Liver (tissue), 9 donors: ENCODE results near the gene NEK10. TPM values are rescaled to one million over a fixed set of nuclear protein-coding genes. Genes with fewer than 3 reads are reported as not detected.

Source experiments
- DNase-seq: peaks from one replicate; pipeline ENCODE4 v3.0.0-alpha.2; 2017; ENCODE audit warnings: low spot score
- H3K27ac ChIP-seq, 2 donors: one replicate each; pipeline ENCODE4 v1.7.0; 2013; ENCODE audit warnings: inconsistent platforms in 2 of 2, low read length in 2 of 2, control low read depth in 1 of 2, low read depth in 1 of 2, mild to moderate bottlenecking in 1 of 2
- H3K27me3 ChIP-seq, 4 donors: one replicate each; pipeline versions ENCODE4 v1.6.1 to v1.7.0; 2013; ENCODE audit warnings: low read length in 3 of 4, inconsistent platforms in 1 of 4, mild to moderate bottlenecking in 1 of 4, moderate library complexity in 1 of 4; ENCODE audit not compliant: control insufficient read depth in 4 of 4, insufficient read depth in 4 of 4
- H3K36me3 ChIP-seq, 4 donors: one replicate each; pipeline versions ENCODE4 v1.6.1 to v1.7.0; 2013; ENCODE audit warnings: low read length in 3 of 4, mild to moderate bottlenecking in 3 of 4, low read depth in 1 of 4, moderate library complexity in 1 of 4; ENCODE audit not compliant: control insufficient read depth in 4 of 4, insufficient read depth in 3 of 4
- H3K4me1 ChIP-seq, 4 donors: one replicate each; pipeline versions ENCODE4 v1.6.1 to v1.7.0; 2013; ENCODE audit warnings: low read length in 3 of 4, mild to moderate bottlenecking in 3 of 4, moderate library complexity in 1 of 4; ENCODE audit not compliant: control insufficient read depth in 4 of 4, insufficient read depth in 4 of 4
- H3K4me3 ChIP-seq, 3 donors: one replicate each; pipeline versions ENCODE4 v1.6.1 to v1.7.0; 2013; ENCODE audit warnings: low read length in 3 of 3, control low read depth in 1 of 3, low read depth in 1 of 3, mild to moderate bottlenecking in 1 of 3
- H3K9ac ChIP-seq, 2 donors: one replicate each; pipeline ENCODE4 v1.7.0; 2013; ENCODE audit warnings: low read length in 2 of 2, mild to moderate bottlenecking in 2 of 2, moderate library complexity in 2 of 2, control low read depth in 1 of 2, low read depth in 1 of 2
- H3K9me3 ChIP-seq, 4 donors: one replicate each; pipeline versions ENCODE4 v1.6.1 to v1.7.0; 2013; ENCODE audit warnings: low read length in 3 of 4; ENCODE audit not compliant: control insufficient read depth in 4 of 4
- ATF3 ChIP-seq: IDR thresholded peaks from 2 replicates; pipeline ENCODE4 v1.6.1; 2016; ENCODE audit warnings: antibody characterized with exemption
- HNF4A ChIP-seq, 2 donors: conservative IDR thresholded peaks; 2 replicates each; pipeline ENCODE4 v1.6.1; 2016; ENCODE audit warnings: antibody characterized with exemption in 2 of 2, mild to moderate bottlenecking in 2 of 2
- NR2F2 ChIP-seq: IDR thresholded peaks from 2 replicates; pipeline ENCODE4 v1.6.1; 2016; ENCODE audit warnings: antibody characterized with exemption
- WGBS: extraction: QIAGEN DNeasy Blood & Tissue Kit; methylation state at CpG from one replicate; pipeline ENCODE4 v1.1.7; 2013; 5-methylcytosine and 5-hydroxymethylcytosine counted together
- polyA plus RNA-seq, 2 donors: library from polyadenylated mRNA; stranded (reverse) in 1 of 2; unstranded in 1 of 2; fragments of 200-250 nt in 1 of 2; fragments of >200 nt in 1 of 2; fragmentation: Nextera tagmentation in 1 of 2; extraction: Ambion mirVana in 1 of 2; gene quantifications; one replicate each; pipeline versions ENCODE4 v1.2.1 to v1.2.3, GENCODE V29; 2013 to 2015
- total RNA-seq, 2 donors: library from RNA; depleted of rRNA; stranded (reverse); fragments of >200 nt; gene quantifications; one replicate each; pipeline ENCODE4 v1.2.3, GENCODE V29; 2014
- TF ChIP-seq, protein P1 (sequence below): IDR thresholded peaks from 2 replicates; pipeline ENCODE4 v1.6.1; 2016; ENCODE audit warnings: antibody characterized with exemption, mild to moderate bottlenecking
- donor health status: healthy.
- donor health status: healthy.
- donor health status: healthy.
- donor health status: healthy.
- donor health status: healthy.

Gene NEK10
- total and polyA plus RNA-seq, 4 donors, result 0.23 to 2.1 (median 0.70) TPM; not detected in 1

DNA sequence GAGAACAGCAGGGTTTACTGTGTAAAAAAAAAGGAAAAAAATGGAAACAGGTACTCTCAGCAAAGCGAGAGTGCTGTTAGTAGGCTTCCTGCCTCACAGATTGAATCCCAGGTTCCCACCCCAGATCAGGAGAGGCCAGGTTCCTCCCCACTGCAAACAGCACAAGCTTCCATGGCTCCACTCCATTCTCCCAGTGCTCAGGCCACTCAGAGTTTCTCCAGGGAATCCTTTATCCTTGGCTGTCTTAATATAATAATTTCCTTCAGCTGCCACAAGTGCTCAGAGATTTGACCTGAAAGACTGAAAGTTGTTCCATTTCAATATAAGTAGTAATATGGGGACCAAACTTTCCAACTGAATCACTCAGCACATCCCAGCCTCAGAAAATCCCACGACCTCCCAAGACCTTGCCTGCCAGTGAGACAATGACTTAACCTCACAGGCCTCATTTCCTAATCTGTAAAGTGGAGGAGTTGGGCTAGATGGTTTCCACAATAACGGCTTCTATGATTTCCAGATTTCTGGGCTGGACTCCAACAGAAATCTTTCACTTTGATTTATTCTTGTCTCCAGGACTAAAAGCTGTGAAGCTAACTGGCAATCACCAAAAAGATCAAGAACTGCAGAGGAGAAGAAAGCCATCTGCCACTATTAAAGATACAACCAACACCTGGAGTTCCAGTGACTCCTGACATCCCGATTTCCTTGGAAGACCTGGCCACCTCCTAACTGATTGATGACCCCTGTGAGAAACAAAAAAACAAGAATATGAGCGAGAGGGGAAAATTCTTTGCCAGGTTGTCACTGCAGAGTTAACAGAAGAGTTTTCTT, 289.5 kb downstream of the NEK10 start (continued):
- TF ChIP-seq, protein P1, sequence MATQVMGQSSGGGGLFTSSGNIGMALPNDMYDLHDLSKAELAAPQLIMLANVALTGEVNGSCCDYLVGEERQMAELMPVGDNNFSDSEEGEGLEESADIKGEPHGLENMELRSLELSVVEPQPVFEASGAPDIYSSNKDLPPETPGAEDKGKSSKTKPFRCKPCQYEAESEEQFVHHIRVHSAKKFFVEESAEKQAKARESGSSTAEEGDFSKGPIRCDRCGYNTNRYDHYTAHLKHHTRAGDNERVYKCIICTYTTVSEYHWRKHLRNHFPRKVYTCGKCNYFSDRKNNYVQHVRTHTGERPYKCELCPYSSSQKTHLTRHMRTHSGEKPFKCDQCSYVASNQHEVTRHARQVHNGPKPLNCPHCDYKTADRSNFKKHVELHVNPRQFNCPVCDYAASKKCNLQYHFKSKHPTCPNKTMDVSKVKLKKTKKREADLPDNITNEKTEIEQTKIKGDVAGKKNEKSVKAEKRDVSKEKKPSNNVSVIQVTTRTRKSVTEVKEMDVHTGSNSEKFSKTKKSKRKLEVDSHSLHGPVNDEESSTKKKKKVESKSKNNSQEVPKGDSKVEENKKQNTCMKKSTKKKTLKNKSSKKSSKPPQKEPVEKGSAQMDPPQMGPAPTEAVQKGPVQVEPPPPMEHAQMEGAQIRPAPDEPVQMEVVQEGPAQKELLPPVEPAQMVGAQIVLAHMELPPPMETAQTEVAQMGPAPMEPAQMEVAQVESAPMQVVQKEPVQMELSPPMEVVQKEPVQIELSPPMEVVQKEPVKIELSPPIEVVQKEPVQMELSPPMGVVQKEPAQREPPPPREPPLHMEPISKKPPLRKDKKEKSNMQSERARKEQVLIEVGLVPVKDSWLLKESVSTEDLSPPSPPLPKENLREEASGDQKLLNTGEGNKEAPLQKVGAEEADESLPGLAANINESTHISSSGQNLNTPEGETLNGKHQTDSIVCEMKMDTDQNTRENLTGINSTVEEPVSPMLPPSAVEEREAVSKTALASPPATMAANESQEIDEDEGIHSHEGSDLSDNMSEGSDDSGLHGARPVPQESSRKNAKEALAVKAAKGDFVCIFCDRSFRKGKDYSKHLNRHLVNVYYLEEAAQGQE, result no peak

DNA sequence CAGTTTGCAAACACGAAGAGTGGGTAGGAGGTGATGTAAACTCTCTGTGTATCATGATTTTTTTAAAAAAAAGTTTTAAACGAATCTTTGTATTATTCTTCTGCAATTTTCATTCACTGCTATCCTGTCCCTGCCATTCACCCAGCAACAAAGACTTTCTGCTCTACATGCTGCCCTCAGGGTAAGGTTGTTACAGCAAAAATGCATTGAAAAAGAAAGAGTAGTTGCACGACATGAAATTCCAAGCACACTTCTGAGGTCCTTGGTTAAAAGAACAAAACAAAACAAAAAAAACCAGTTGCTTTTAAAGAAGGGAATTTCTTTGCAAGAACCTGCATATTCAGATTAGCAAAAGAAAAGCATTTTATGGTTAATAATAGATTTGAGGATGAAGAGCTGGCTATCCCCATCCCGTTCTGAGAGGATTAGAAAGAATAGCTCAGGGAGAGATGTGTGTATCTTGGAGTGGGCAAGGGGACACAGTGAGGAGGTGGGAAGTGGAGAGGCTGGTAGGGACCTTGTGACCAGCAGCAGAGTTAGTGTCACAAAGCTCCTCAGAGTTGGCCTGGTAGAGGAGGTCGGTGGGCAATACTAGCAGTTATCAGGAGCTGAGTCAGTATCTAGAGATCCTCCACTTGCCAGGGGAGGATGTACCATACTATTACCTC, 290.8 kb downstream of the NEK10 start:
- Histone ChIP-seq H3K27me3 (peaks cover 0 to 2% (median 0%) of the 10 kb centered on the region in 4 donors), H3K4me3 (no peak overlapping the region), H3K36me3 (no peaks in the 10 kb centered on the region), H3K9me3 (no peaks in the 10 kb centered on the region), H3K4me1 (no peaks in the 10 kb centered on the region), H3K9ac (no peak overlapping the region), H3K27ac (no peak overlapping the region)
- 59% methylated on average over 5 of the region's 5 CpGs for WGBS
- TF ChIP-seq HNF4A (conservative IDR thresholded peaks at IDR 0.05) (no peak), NR2F2 (no peak)
- DNase-seq, result no peak

GRCh38 chr3:27076815-27077630, 292.2 kb downstream of the NEK10 start:
- H3K36me3 ChIP-seq, result no peaks in the 10 kb centered on the region
- H3K27ac ChIP-seq, result no peak overlapping the region
- no peaks in the 10 kb centered on the region for H3K9me3 ChIP-seq
- peaks cover 0 to 8% (median 0%) of the 10 kb centered on the region in 4 donors for H3K27me3 ChIP-seq
- no peak for DNase-seq
- no peaks in the 10 kb centered on the region for H3K4me1 ChIP-seq
- no peak overlapping the region for H3K4me3 ChIP-seq
- H3K9ac ChIP-seq, result no peak overlapping the region
- TF ChIP-seq ATF3 (no peak), NR2F2 (peak; percentile 61)
- TF ChIP-seq, protein P1, result no peak
- WGBS, result 66% methylated on average over 6 of the region's 6 CpGs
